H1 (cell line): ENCODE data around the gene CST6. TPM values are rescaled to one million over a fixed set of nuclear protein-coding genes. Genes with fewer than 3 reads are reported as not detected.

ENCODE experiments used
- CTCF ChIA-PET: fragments of 300-600 bp; sonication (Branson Sonifier 250); formaldehyde crosslinking; loops from one replicate; lab custom pipeline; 2021; ENCODE audit not compliant: partially characterized antibody; lab: Charles Lee
- POLR2A ChIA-PET: fragments of 300-600 bp; sonication (Branson Sonifier 250); formaldehyde crosslinking; loops from one replicate; lab custom pipeline; 2021; ENCODE audit warnings: inconsistent platforms; ENCODE audit not compliant: partially characterized antibody; lab: Charles Lee
- DNase-seq, 2 experiments: peaks; one replicate each; pipeline versions ENCODE4 v3.0.0 to v3.0.0-alpha.2; 2010 to 2022; ENCODE audit warnings: low spot score in 2 of 2, low read depth in 1 of 2, mixed read lengths in 1 of 2
- FAIRE-seq: peaks from 2 replicates; lab custom pipeline; 2011; peaks lifted over from hg19 to GRCh38; lab: Jason Lieb, UNC
- H2AFZ ChIP-seq: 2 replicates; pipeline ENCODE4 v1.8.1; 2012; ENCODE audit warnings: low read length, inconsistent platforms
- H2AK5ac ChIP-seq: 2 replicates; pipeline ENCODE4 v1.6.1; 2013; ENCODE audit warnings: low read depth, low read length
- H2BK120ac ChIP-seq: replicated peaks from 2 replicates; pipeline ENCODE3; 2013; ENCODE audit warnings: low read depth, low read length, inconsistent platforms
- H2BK12ac ChIP-seq: 2 replicates; pipeline ENCODE4 v1.6.1; 2013; ENCODE audit warnings: low read depth, low read length
- H2BK15ac ChIP-seq: 2 replicates; pipeline ENCODE4 v1.6.1; 2013; ENCODE audit warnings: low read length
- H2BK20ac ChIP-seq: 2 replicates; pipeline ENCODE4 v1.6.1; 2013; ENCODE audit warnings: low read length
- H2BK5ac ChIP-seq: 2 replicates; pipeline ENCODE4 v1.6.1; 2013; ENCODE audit warnings: low read depth, low read length
- H3K14ac ChIP-seq: 2 replicates; pipeline ENCODE4 v1.6.1; 2013; ENCODE audit warnings: inconsistent platforms; ENCODE audit not compliant: insufficient read length
- H3K18ac ChIP-seq: 2 replicates; pipeline ENCODE4 v1.6.1; 2013; ENCODE audit warnings: low read length; ENCODE audit errors: extremely low read depth
- H3K23ac ChIP-seq: 2 replicates; pipeline ENCODE4 v1.6.1; 2013; ENCODE audit warnings: inconsistent platforms; ENCODE audit not compliant: insufficient read length
- H3K23me2 ChIP-seq: 2 replicates; pipeline ENCODE4 v1.6.1; 2013; ENCODE audit warnings: low read depth, low read length
- H3K27ac ChIP-seq: 2 replicates; pipeline ENCODE4 v1.6.1; 2011; ENCODE audit warnings: low read depth, low read length, inconsistent platforms
- H3K27me3 ChIP-seq, 4 experiments: replicated peaks in 1 of 4; 1 replicate in 1 of 4; 2 replicates in 3 of 4; pipeline versions ENCODE4 v1.6.1 to v1.8.1; 2011 to 2013; ENCODE audit warnings: low read length in 3 of 4, mild to moderate bottlenecking in 3 of 4, inconsistent platforms in 2 of 4, mixed read lengths in 2 of 4, moderate library complexity in 1 of 4; ENCODE audit not compliant: control insufficient read depth in 3 of 4, insufficient read depth in 3 of 4; ENCODE audit errors: extremely low read depth in 1 of 4
- H3K36me3 ChIP-seq, 4 experiments: 2 replicates each; pipeline versions ENCODE4 v1.6.1 to v1.8.1; 2011 to 2013; ENCODE audit warnings: mild to moderate bottlenecking in 4 of 4, low read length in 3 of 4, moderate library complexity in 2 of 4, control low read depth in 1 of 4, inconsistent platforms in 1 of 4; ENCODE audit not compliant: insufficient read depth in 4 of 4, control insufficient read depth in 2 of 4
- H3K4ac ChIP-seq: replicated peaks from 2 replicates; pipeline ENCODE3; 2013; ENCODE audit warnings: low read length, low read depth, mixed read lengths, inconsistent platforms; ENCODE audit not compliant: insufficient read length
- H3K4me1 ChIP-seq, 4 experiments: replicated peaks in 1 of 4; 1 replicate in 1 of 4; 2 replicates in 3 of 4; pipeline versions ENCODE4 v1.6.1 to v1.8.1; 2011 to 2013; ENCODE audit warnings: low read length in 3 of 4, inconsistent platforms in 2 of 4, mixed read lengths in 1 of 4; ENCODE audit not compliant: insufficient read depth in 4 of 4, control insufficient read depth in 3 of 4
- H3K4me2 ChIP-seq, 2 experiments: 2 replicates each; pipeline versions ENCODE4 v1.6.1 to v1.8.1; 2011 to 2013; ENCODE audit warnings: low read depth in 2 of 2, low read length in 2 of 2, control low read depth in 1 of 2, inconsistent platforms in 1 of 2, mild to moderate bottlenecking in 1 of 2; ENCODE audit not compliant: insufficient read depth in 1 of 2
- H3K4me3 ChIP-seq, 4 experiments: fragments of 200-600, 300-600 bp in 1 of 4; sonication (generic), shearing (Covaris generic), sonication (Bioruptor Twin) in 1 of 4; 2 replicates each; pipeline versions ENCODE4 v1.5.1 to v1.8.1; 2011 to 2016; ENCODE audit warnings: low read length in 4 of 4, low read depth in 3 of 4, control low read depth in 2 of 4, inconsistent platforms in 2 of 4, mild to moderate bottlenecking in 2 of 4, mixed read lengths in 1 of 4, moderate library complexity in 1 of 4; ENCODE audit not compliant: insufficient read depth in 2 of 4; ENCODE audit errors: extremely low read depth in 1 of 4
- H3K56ac ChIP-seq: replicated peaks from 2 replicates; pipeline ENCODE3; 2013; ENCODE audit warnings: low read depth, mild to moderate bottlenecking, mixed read lengths, low read length, inconsistent platforms; ENCODE audit not compliant: insufficient read length
- H3K79me1 ChIP-seq: 2 replicates; pipeline ENCODE4 v1.6.1; 2013; ENCODE audit warnings: low read depth, low read length, control low read depth
- H3K79me2 ChIP-seq, 2 experiments: 2 replicates each; pipeline versions ENCODE4 v1.6.1 to v1.8.1; 2012 to 2013; ENCODE audit warnings: low read length in 2 of 2, mild to moderate bottlenecking in 2 of 2, inconsistent platforms in 1 of 2; ENCODE audit not compliant: insufficient read depth in 2 of 2, control insufficient read depth in 1 of 2
- H3K9ac ChIP-seq, 4 experiments: replicated peaks in 1 of 4; 1 replicate in 1 of 4; 2 replicates in 3 of 4; pipeline versions ENCODE4 v1.6.1 to v1.8.1; 2011 to 2013; ENCODE audit warnings: low read depth in 3 of 4, low read length in 3 of 4, control low read depth in 2 of 4, mild to moderate bottlenecking in 2 of 4, moderate library complexity in 2 of 4, inconsistent platforms in 1 of 4; ENCODE audit errors: extremely low read depth in 1 of 4
- H3K9me3 ChIP-seq, 2 experiments: 2 replicates each; pipeline versions ENCODE4 v1.6.1 to v1.8.1; 2012 to 2013; ENCODE audit warnings: mild to moderate bottlenecking in 2 of 2, moderate library complexity in 2 of 2, control low read depth in 1 of 2, inconsistent platforms in 1 of 2, low read depth in 1 of 2, low read length in 1 of 2, mixed read lengths in 1 of 2; ENCODE audit not compliant: insufficient read depth in 2 of 2
- H4K20me1 ChIP-seq, 2 experiments: replicated peaks in 1 of 2; 2 replicates each; pipeline versions ENCODE3 to v1.8.1; 2011 to 2013; ENCODE audit warnings: inconsistent platforms in 2 of 2, low read length in 2 of 2, mild to moderate bottlenecking in 1 of 2; ENCODE audit not compliant: insufficient read depth in 2 of 2, control insufficient read depth in 1 of 2
- H4K5ac ChIP-seq: 2 replicates; pipeline ENCODE4 v1.6.1; 2013; ENCODE audit warnings: low read length, low read depth, mixed read lengths, inconsistent platforms; ENCODE audit not compliant: insufficient read length
- H4K8ac ChIP-seq: 2 replicates; pipeline ENCODE4 v1.8.0; 2013; ENCODE audit warnings: mild to moderate bottlenecking, moderate library complexity, low read length, inconsistent platforms; ENCODE audit not compliant: insufficient read depth; ENCODE audit errors: extremely low read depth
- H4K91ac ChIP-seq: replicated peaks from 2 replicates; pipeline ENCODE3; 2013; ENCODE audit warnings: low read length, mixed read lengths, inconsistent platforms; ENCODE audit not compliant: insufficient read length
- EGR1 ChIP-seq: IDR thresholded peaks from 2 replicates; pipeline ENCODE4 v1.6.1; 2011; ENCODE audit warnings: low read depth, low read length, borderline replicate concordance
- KDM4A ChIP-seq: IDR thresholded peaks from one replicate; pipeline ENCODE4 v1.7.1; 2012; ENCODE audit warnings: low read depth, mild to moderate bottlenecking, moderate library complexity, low read length, inconsistent platforms; ENCODE audit not compliant: severe bottlenecking
- PHF8 ChIP-seq: fragments of 200-600 bp; sonication (generic); conservative IDR thresholded peaks from 2 replicates; pipeline ENCODE4 v1.7.1; 2012; ENCODE audit warnings: low read depth, mild to moderate bottlenecking, inconsistent platforms, low read length, moderate library complexity
- RFX5 ChIP-seq: IDR thresholded peaks from 2 replicates; pipeline ENCODE4 v1.6.1; 2011; ENCODE audit warnings: low read depth, low read length, improper control_type of control experiment, borderline replicate concordance
- SAP30 ChIP-seq: fragments of 300-600 bp; sonication (generic); IDR thresholded peaks from 2 replicates; pipeline ENCODE4 v1.7.1; 2012; ENCODE audit warnings: low read length, moderate library complexity, mild to moderate bottlenecking, inconsistent platforms; ENCODE audit not compliant: insufficient read depth, insufficient replicate concordance
- TBP ChIP-seq: IDR thresholded peaks from 2 replicates; pipeline ENCODE4 v1.6.1; 2011; ENCODE audit warnings: low read depth, low read length, improper control_type of control experiment
- WGBS, 2 experiments: shearing (Covaris generic) in 1 of 2; methylation state at CpG; one replicate each; pipeline versions ENCODE4 v1.1.6 to v1.1.7; 2013 to 2015; ENCODE audit warnings: low lambda C conversion rate in 2 of 2, mixed read lengths in 2 of 2, inconsistent platforms in 1 of 2, low coverage in 1 of 2, missing lambda C conversion rate in 1 of 2; ENCODE audit not compliant: insufficient replicate concordance in 2 of 2, insufficient coverage in 1 of 2, insufficient read length in 1 of 2; ENCODE audit errors: extremely low coverage in 1 of 2, missing lambda C conversion rate in 1 of 2; 5-methylcytosine and 5-hydroxymethylcytosine counted together
- polyA plus RNA-seq, 7 experiments: library from polyadenylated mRNA; depleted of rRNA in 3 of 7; stranded (reverse) in 5 of 7; unstranded in 2 of 7; fragments of >200 nt in 5 of 7; fragments of 200-250 nt in 2 of 7; gene quantifications; 1 replicate in 5 of 7; 2 replicates in 1 of 7; 4 replicates in 1 of 7; pipeline versions ENCODE4 v1.2.1 to v1.2.3, GENCODE V29; 2011 to 2013; ENCODE audit warnings: missing spikeins in 2 of 7, mixed read lengths in 2 of 7
- total RNA-seq: library from RNA; stranded (reverse); fragmentation: NEBNext Ultra II Directional; extraction: Animal tissue kit (Norgen Biotek cat#: 25700); gene quantifications from 2 replicates; pipeline ENCODE4 v1.2.1, GENCODE V29; 2021

CST6 gene
- total and polyA plus RNA-seq, 2 of the 8 experiments (the other 6 are each of a cell fraction or from before 2014, with no cell fraction given): 1.6 to 7.6 TPM

DNA sequence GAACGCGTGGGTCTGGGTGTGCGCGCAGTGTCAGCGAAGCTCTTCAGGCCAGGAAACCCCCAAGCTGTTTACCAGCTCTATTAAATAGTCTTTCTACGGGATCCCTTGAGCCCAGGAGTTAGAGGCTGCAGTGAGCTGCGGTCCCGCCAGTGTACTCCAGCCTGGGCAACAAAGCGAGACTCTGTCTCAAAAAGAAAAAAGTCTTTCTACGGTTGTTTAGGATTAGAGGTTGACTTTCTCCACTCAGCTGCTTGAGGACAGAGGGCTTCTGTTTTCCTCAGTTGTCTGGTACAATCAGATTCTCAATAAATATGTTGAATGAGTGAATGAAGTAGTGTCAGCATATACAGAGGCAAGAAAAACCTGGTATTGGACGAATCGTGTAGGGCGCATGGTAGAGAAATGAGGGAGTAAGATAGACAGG is 49.7 kb upstream of the CST6 start:
- no peak overlapping the region for H2AFZ ChIP-seq
- no peak for FAIRE-seq
- no peak overlapping the region for H4K8ac ChIP-seq
- H2AK5ac ChIP-seq: no peak overlapping the region
- H2BK20ac ChIP-seq: no peak overlapping the region
- peaks cover 9% of the 10 kb centered on the region for H3K79me1 ChIP-seq
- no peak for DNase-seq
- no peak overlapping the region for H3K27ac ChIP-seq
- peak overlapping the region; percentile 66 to 71 for H3K4me2 ChIP-seq
- no peak overlapping the region for H4K5ac ChIP-seq
- ChIA-PET POLR2A (interaction anchor here (0.6 to 1.6 kb wide), 10 partner anchors 9 to 109 kb away, joined by 3 to 5 read pairs (median 3); no protein-coding TSS in a partner anchor), CTCF (interaction anchor here (0.9 to 1.3 kb wide), 4 partner anchors 15 to 74 kb away, joined by 3 read pairs; partner anchors contain the start of gene FIBP)
- H4K20me1 ChIP-seq: peaks cover 1 to 11% of the 10 kb centered on the region in 2 experiments
- no peak overlapping the region for H3K4ac ChIP-seq
- no peak overlapping the region for H2BK120ac ChIP-seq
- WGBS, 2 experiments: 22% methylated on average over 10 of the region's 13 CpGs; no CpG with 5 or more reads in 1 of the 2 experiments
- no peak overlapping the region for H3K23ac ChIP-seq
- H3K14ac ChIP-seq: no peak overlapping the region
- no peak overlapping the region for H2BK15ac ChIP-seq
- H3K23me2 ChIP-seq: peaks cover 14% of the 10 kb centered on the region; the same call in 1 of the 2 replicates
- no peak overlapping the region for H2BK5ac ChIP-seq
- TF ChIP-seq EGR1: no peak
- no peak for TF ChIP-seq KDM4A
- no peak for TF ChIP-seq TBP
- TF ChIP-seq PHF8: no peak
- TF ChIP-seq SAP30: no peak
- no peak for TF ChIP-seq RFX5
- H3K18ac ChIP-seq: no peak overlapping the region
- peak overlapping the region; percentile 9 to 88 (median 86) for H3K9ac ChIP-seq
- H3K4me1 ChIP-seq: peaks cover 0 to 14% (median 3%) of the 10 kb centered on the region in 4 experiments; a peak in 5 of 7 replicates
- no peak overlapping the region for H2BK12ac ChIP-seq
- no peaks in the 10 kb centered on the region for H3K27me3 ChIP-seq
- H3K9me3 ChIP-seq: no peaks in the 10 kb centered on the region
- peaks cover 12 to 29% (median 23%) of the 10 kb centered on the region in 4 experiments for H3K36me3 ChIP-seq
- H3K56ac ChIP-seq: no peak overlapping the region
- peaks cover 11 to 21% of the 10 kb centered on the region in 2 experiments for H3K79me2 ChIP-seq
- peak overlapping the region; percentile 80 to 92 (median 88) for H3K4me3 ChIP-seq
- H4K91ac ChIP-seq: no peak overlapping the region
